ENCODE measurements around the gene TSPAN12.

TSPAN12 gene

DNA sequence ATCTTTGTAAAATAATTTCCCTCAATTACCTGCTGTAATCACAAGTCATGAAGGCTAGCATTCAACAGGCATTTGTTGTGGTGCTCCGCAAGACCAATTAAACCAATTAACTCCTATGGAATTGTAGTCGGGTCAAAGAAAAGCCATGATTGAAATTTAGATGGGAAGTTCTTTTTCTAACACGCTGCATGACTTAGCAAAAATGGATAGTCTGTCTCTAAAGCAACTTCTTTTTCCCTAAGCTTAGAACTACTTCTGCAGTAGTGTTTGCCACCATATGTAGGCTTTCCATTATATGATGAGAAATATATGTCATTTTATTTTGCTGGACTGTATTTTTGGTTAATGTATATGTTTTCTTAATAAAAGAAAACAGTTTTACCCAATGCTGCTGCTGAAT lies 119.1 kb downstream of the TSPAN12 start:
- DNase-seq = no peak
